Esophagus squamous epithelium (tissue), 5 donors: ENCODE results near the gene ARPC2. TPM values are rescaled to one million over a fixed set of nuclear protein-coding genes. Genes with fewer than 3 reads are reported as not detected.

Experiments
- DNase-seq: peaks from one replicate; lab custom pipeline; 2025; lab: John Stamatoyannopoulos, UW
- H3K27ac ChIP-seq, 4 donors: fragments of 200-600 bp; sonication (generic); one replicate each; pipeline ENCODE4 v1.5.1; 2016 to 2019; ENCODE audit warnings: mild to moderate bottlenecking in 1 of 4
- H3K27me3 ChIP-seq, 4 donors: fragments of 200-600 bp; sonication (generic); 1 replicate in 3 of 4; 2 replicates in 1 of 4; pipeline versions ENCODE4 v1.5.1 to v1.6.0; 2017 to 2021; ENCODE audit warnings: antibody characterized with exemption in 1 of 4
- H3K36me3 ChIP-seq, 3 donors: fragments of 200-600 bp; sonication (generic); one replicate each; pipeline ENCODE4 v1.5.1; 2016 to 2019
- H3K4me1 ChIP-seq, 3 donors: fragments of 200-600 bp; sonication (generic); one replicate each; pipeline ENCODE4 v1.5.1; 2017 to 2019
- H3K4me3 ChIP-seq, 4 donors: fragments of 200-600 bp; sonication (generic); 1 replicate in 3 of 4; 2 replicates in 1 of 4; pipeline ENCODE4 v1.5.1; 2016 to 2019; ENCODE audit warnings: mild to moderate bottlenecking in 2 of 4, moderate library complexity in 1 of 4
- H3K9me3 ChIP-seq, 3 donors: fragments of 200-600 bp; sonication (generic); one replicate each; pipeline ENCODE4 v1.5.1; 2016 to 2019
- CTCF ChIP-seq, 6 experiments: fragments of 450-650 bp in 4 of 6; fragments of 200-600 bp in 2 of 6; sonication (generic) in 2 of 6; IDR thresholded peaks; one replicate each; pipeline ENCODE4 v1.5.1; 2016 to 2019; ENCODE audit warnings: antibody characterized with exemption in 6 of 6, mild to moderate bottlenecking in 4 of 6, moderate library complexity in 4 of 6
- POLR2A ChIP-seq, 4 donors: fragments of 450-650 bp; IDR thresholded peaks; one replicate each; pipeline ENCODE4 v1.6.1; 2017; ENCODE audit warnings: antibody characterized with exemption in 4 of 4, mild to moderate bottlenecking in 4 of 4, moderate library complexity in 3 of 4
- WGBS, 2 donors: methylation state at CpG; one replicate each; pipeline ENCODE4 v1.1.5; 2018; 5-methylcytosine and 5-hydroxymethylcytosine counted together
- intact Hi-C: fragments of 100-400 bp; cut with DNase I; formaldehyde crosslinking; loops from one replicate; pipeline ENCODE4 v1.15.0; 2022
- total RNA-seq, 4 donors: library from RNA; depleted of rRNA; stranded (reverse); fragments of >200 nt; gene quantifications; one replicate each; pipeline ENCODE4 v1.1.0, GENCODE V29; 2016
- donor health status: DM: yes; HTN: yes; CAD: no.

ARPC2 gene
- total RNA-seq, 4 donors from 2014 or later: 465 to 690 (median 542) TPM

GRCh38 chr2:218245214-218245613 is 28.2 kb downstream of the ARPC2 start:
- 80 to 84% methylated on average over 2 to 5 of the region's 5 CpGs for WGBS, 2 donors
- Histone ChIP-seq H3K27ac (no peak overlapping the region), H3K4me3 (no peak overlapping the region), H3K27me3 (no peaks in the 10 kb centered on the region), H3K4me1 (peaks cover 0 to 11% (median 0%) of the 10 kb centered on the region in 3 donors), H3K9me3 (no peaks in the 10 kb centered on the region), H3K36me3 (peaks cover 54 to 100% (median 67%) of the 10 kb centered on the region in 3 donors)
- no peak for DNase-seq
- intact Hi-C loops: no loop called here
- TF ChIP-seq POLR2A (IDR thresholded peaks at IDR 0.05) (no peak), CTCF (IDR thresholded peaks at IDR 0.05) (no peak)

GRCh38 chr2:218249691-218250090 is 32.7 kb downstream of the ARPC2 start:
- intact Hi-C loops: no loop called here
- DNase-seq: no peak

DNA sequence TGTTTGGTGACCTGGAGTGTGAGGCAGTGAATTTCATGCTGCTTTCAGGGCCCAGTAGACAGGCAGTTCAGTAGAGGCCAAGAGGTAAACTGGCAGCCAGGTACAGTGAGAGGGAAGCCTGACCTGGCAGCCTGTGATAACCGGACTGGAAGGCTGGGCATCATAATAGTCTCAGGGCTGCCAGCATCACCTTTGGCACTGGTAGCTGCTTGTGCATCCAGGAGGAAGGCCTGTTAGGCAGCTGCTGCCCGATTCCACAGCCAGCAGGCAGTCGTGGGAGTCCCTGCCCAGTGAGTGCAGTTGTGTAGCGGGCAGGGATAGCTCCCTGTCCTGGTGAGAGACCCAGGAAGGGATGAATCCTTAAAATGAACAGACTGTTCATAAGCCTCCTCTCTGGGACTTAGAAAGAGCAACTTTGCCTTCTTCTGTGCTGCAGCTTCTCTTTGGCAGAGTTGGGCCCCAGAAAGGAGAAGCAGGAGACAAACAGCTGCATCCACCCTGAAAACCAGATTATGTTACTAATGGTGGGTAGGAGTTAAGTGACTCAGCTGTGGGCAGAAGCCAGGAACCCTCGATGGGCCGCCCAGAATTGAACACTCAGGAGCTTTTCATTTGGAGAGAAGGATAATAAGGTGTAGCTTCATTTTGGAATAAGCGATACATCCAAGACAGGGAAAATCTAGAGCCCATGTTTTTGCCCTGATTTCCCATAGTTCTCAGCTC is 35.7 kb downstream of the ARPC2 start:
- Histone ChIP-seq H3K4me3 (no peak overlapping the region), H3K27me3 (no peaks in the 10 kb centered on the region), H3K4me1 (peaks cover 0 to 10% (median 7%) of the 10 kb centered on the region in 3 donors), H3K27ac (no peak overlapping the region), H3K9me3 (no peaks in the 10 kb centered on the region), H3K36me3 (peaks cover 57 to 96% (median 76%) of the 10 kb centered on the region in 3 donors)
- DNase-seq: no peak
- intact Hi-C loops: no loop called here
- 71 to 90% methylated on average over 3 of the region's 7 CpGs for WGBS, 2 donors
- TF ChIP-seq CTCF (IDR thresholded peaks at IDR 0.05): no peak

More at GRCh38 chr2:218249691-218250090, 32.7 kb downstream of the ARPC2 start:
- Histone ChIP-seq H3K4me1 (peaks cover 0 to 1% (median 0%) of the 10 kb centered on the region in 3 donors), H3K4me3 (no peak overlapping the region), H3K27me3 (no peaks in the 10 kb centered on the region), H3K9me3 (no peaks in the 10 kb centered on the region), H3K27ac (no peak overlapping the region), H3K36me3 (peaks cover 76 to 100% (median 98%) of the 10 kb centered on the region in 3 donors)
- 96 to 97% methylated on average over 9 to 13 of the region's 13 CpGs for WGBS, 2 donors
- TF ChIP-seq CTCF (IDR thresholded peaks at IDR 0.05) (no peak), POLR2A (IDR thresholded peaks at IDR 0.05) (no peak)

DNA sequence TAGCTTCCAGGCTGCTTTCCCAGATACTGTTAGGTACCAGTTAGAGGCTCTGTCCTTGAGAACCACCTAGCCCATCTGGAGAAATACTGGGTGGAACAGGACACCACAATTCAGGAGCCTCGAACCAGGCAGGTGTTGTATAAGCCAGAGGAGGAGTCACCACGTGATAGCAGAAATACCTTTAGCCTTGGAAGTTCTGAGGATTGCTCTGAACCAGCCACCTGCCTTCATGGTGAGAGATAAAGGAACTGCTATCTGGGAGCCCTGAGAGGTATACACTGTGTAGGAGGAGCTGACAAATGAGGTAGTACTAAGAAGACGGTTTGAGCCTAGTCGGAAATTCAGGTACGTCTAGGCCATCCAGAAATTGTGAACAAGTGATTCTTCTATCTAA is 36.2 kb downstream of the ARPC2 start:
- 67 to 75% methylated on average over 5 of the region's 5 CpGs for WGBS, 2 donors
- H3K9me3 ChIP-seq: no peaks in the 10 kb centered on the region
- H3K27me3 ChIP-seq: no peaks in the 10 kb centered on the region
- intact Hi-C loops: no loop called here
- TF ChIP-seq POLR2A (IDR thresholded peaks at IDR 0.05) (no peak), CTCF (IDR thresholded peaks at IDR 0.05) (no peak)
- H3K4me1 ChIP-seq: peaks cover under 1 to 16% (median 7%) of the 10 kb centered on the region in 3 donors
- no peak overlapping the region for H3K27ac ChIP-seq
- DNase-seq: no peak
- peaks cover 51 to 90% (median 70%) of the 10 kb centered on the region in 3 donors for H3K36me3 ChIP-seq
- no peak overlapping the region for H3K4me3 ChIP-seq

GRCh38 chr2:218255446-218255845 is 38.5 kb downstream of the ARPC2 start:
- no peak overlapping the region for H3K4me3 ChIP-seq
- H3K9me3 ChIP-seq: no peaks in the 10 kb centered on the region
- no peak overlapping the region for H3K27ac ChIP-seq
- 68 to 73% methylated on average over 6 of the region's 6 CpGs for WGBS, 2 donors
- H3K4me1 ChIP-seq: peaks cover 7 to 38% (median 18%) of the 10 kb centered on the region in 3 donors
- TF ChIP-seq POLR2A (IDR thresholded peaks at IDR 0.05) (no peak), CTCF (IDR thresholded peaks at IDR 0.05) (no peak)
- intact Hi-C loops: loop anchor here (5.0 kb wide), 1 partner anchor 68 kb away; no protein-coding TSS in a partner anchor
- H3K27me3 ChIP-seq: no peaks in the 10 kb centered on the region
- DNase-seq: no peak
- H3K36me3 ChIP-seq: peaks cover 31 to 68% (median 48%) of the 10 kb centered on the region in 3 donors
